H7 (cell line): ENCODE data around the gene SFTPA2. TPM values are rescaled to one million over a fixed set of nuclear protein-coding genes. Genes with fewer than 3 reads are reported as not detected.
"Not testable (repeated sequence)": the region's sequence is repeated elsewhere in the genome, so short reads cannot be mapped to it uniquely, and the experiment has no call there.

Experiments
- DNase-seq: peaks from one replicate; pipeline ENCODE4 v3.0.0; 2012
- H3K27me3 ChIP-seq: 2 replicates; pipeline ENCODE4 v1.6.0; 2011; ENCODE audit warnings: mild to moderate bottlenecking, low read length; ENCODE audit not compliant: control insufficient read depth, insufficient read depth
- H3K36me3 ChIP-seq: replicated peaks from 2 replicates; pipeline ENCODE4 v1.5.1; 2011; ENCODE audit warnings: low read length; ENCODE audit not compliant: control insufficient read depth, insufficient read depth
- H3K4me3 ChIP-seq: 2 replicates; pipeline ENCODE4 v1.5.1; 2011; ENCODE audit warnings: low read depth, mild to moderate bottlenecking, control low read depth, low read length, moderate library complexity; ENCODE audit not compliant: insufficient read depth
- total RNA-seq: library from RNA; depleted of rRNA; stranded (reverse); fragments of >200 nt; shearing (Covaris generic); gene quantifications from 2 replicates; pipeline ENCODE4 v1.2.3, GENCODE V29; 2014; rRNA removed

The SFTPA2 gene
- total RNA-seq, 1 experiment from 2014 or later = not detected

- H3K36me3 ChIP-seq, H3K4me3 ChIP-seq, DNase-seq, H3K27me3 ChIP-seq: not testable (repeated sequence)
Observed at GRCh38 chr10:79509934-79510508, 50.2 kb downstream of the SFTPA2 start.

- DNase-seq, H3K4me3 ChIP-seq, H3K36me3 ChIP-seq, H3K27me3 ChIP-seq: not testable (repeated sequence)
Observed at GRCh38 chr10:79509306-79509933, 50.8 kb downstream of the SFTPA2 start.

GRCh38 chr10:79508245-79508644, 52.0 kb downstream of the SFTPA2 start:
- not testable (repeated sequence) for H3K27me3 ChIP-seq, DNase-seq, H3K4me3 ChIP-seq, H3K36me3 ChIP-seq

GRCh38 chr10:79507440-79508167, 52.6 kb downstream of the SFTPA2 start:
- no peaks in the 10 kb centered on the region for H3K36me3 ChIP-seq
- no peak for DNase-seq
- no peak overlapping the region for H3K4me3 ChIP-seq
- no peaks in the 10 kb centered on the region; the same call in 1 of the 2 replicates for H3K27me3 ChIP-seq

Other genes starting within 250 kb of the SFTPA2 start
- 78.6 and 87.5 TPM in 2 replicates for gene PPIF, start 212.9 kb downstream of the SFTPA2 start, total RNA-seq
- 7.5 and 9.0 TPM in 2 replicates for gene ZCCHC24, start 114.8 kb downstream of the SFTPA2 start, total RNA-seq
- 0.73 and 0.74 TPM in 2 replicates for gene EIF5AL1, start 47.9 kb downstream of the SFTPA2 start, total RNA-seq
- not detected in 2 replicates for gene SFTPA1, start 50.5 kb upstream of the SFTPA2 start, total RNA-seq
- gene NUTM2B, start 142.8 kb upstream of the SFTPA2 start, total RNA-seq = 0.11 and 0.59 TPM in 2 replicates